HL-60 (cell line): ENCODE results near the gene DECR2.
A peak's percentile ranks its signal among the peaks of the same experiment; 100 is the strongest.

ENCODE experiments used
- CTCF ChIP-seq: IDR thresholded peaks from one replicate; pipeline ENCODE4 v1.5.1; 2011; ENCODE audit warnings: low read length, control low read depth, inconsistent platforms; ENCODE audit not compliant: insufficient read depth
- POLR2AphosphoS5 ChIP-seq: IDR thresholded peaks from 2 replicates; pipeline ENCODE4 v1.6.1; 2012; ENCODE audit warnings: low read depth

DNA sequence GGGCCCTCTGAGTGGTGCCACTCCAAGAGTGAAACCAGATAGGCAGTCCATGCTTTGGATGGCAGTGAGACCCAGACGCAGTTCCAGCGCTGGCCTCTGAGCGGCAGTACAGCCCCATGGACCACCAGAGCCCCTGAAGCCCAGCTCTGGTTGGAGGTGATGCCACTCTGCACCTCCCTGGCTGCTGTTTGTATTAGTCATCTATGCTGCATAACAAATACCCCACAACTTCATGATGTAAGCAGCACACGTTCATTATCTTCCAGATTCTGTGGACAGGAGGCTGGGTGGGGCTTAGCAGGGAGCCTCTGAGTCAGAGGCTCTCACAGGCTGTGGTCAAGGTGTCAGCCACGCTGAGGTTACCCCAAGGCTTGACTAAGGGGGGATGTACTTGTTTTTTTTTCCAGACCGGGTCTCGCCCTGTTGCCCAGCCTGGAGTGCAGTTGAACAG is 9.8 kb upstream of the DECR2 start:
- TF ChIP-seq CTCF = peak; percentile 94
- TF ChIP-seq POLR2AphosphoS5 = no peak
